ENCODE data around the gene DUSP9.

GRCh38 chrX:153647461-153648357, 706 bp downstream of the DUSP9 start:
- no peak for TF ChIP-seq POLR2AphosphoS5 (IDR thresholded peaks at IDR 0.05; ENCODE audit: low read depth, low read length)
- TF ChIP-seq SIN3A (IDR thresholded peaks at IDR 0.05; ENCODE audit: borderline replicate concordance, insufficient read depth, low read length) = no peak
- TF ChIP-seq REST (IDR thresholded peaks at IDR 0.05; ENCODE audit: insufficient read depth in 1 of 2, low read depth in 2 of 2, low read length in 2 of 2) = no peak
